Heart left ventricle (tissue), 13 donors: Measurements from ENCODE around the gene PAEP.

ENCODE experiments used
- CTCF ChIP-seq, 12 donors: fragments of 200-600 bp; sonication (generic) in 4 of 12; IDR thresholded peaks; one replicate each; pipeline versions ENCODE4 v1.5.0 to v1.8.0; 2018 to 2022; ENCODE audit warnings: antibody characterized with exemption in 12 of 12, mild to moderate bottlenecking in 5 of 12
- POLR2A ChIP-seq, 2 donors: fragments of 450-650 bp; IDR thresholded peaks; one replicate each; pipeline ENCODE4 v1.6.1; 2017; ENCODE audit warnings: antibody characterized with exemption in 2 of 2, mild to moderate bottlenecking in 2 of 2, moderate library complexity in 2 of 2
- donor health status: ischemic (EF 13 %, LVEDD 7.1; RV severe dilation, severe dysfunction).
- donor health status: DM: no; HTN: yes; CAD: no.
- donor health status: DM: no; HTN: no; CAD: no.
- donor health status: ischemic (EF 25% LVEDD 6.9; RV normal size, moderate dysfunction).
- donor health status: ischemic (EF 25% LVEDD 5.7; RV mildly dilated, moderate dysfunction).
- donor health status: ischemic (EF 35%, LVEDD 5.7; RV mildly dilated, moderate dysfunction).
- donor health status: nonischemic (EF 11% LVEDD 7.7; RV severe dilation, severe dysfunction).
- donor health status: DM: yes; HTN: yes; CAD: no.
- donor health status: PGD.
- donor health status: ischemic (EF 29% LVEDD 5.4; RV normal size, mild dysfunction).
- donor health status: nonischemic (EF 23%, LVEDD 6.1; RV moderate dilation, normal function).

DNA sequence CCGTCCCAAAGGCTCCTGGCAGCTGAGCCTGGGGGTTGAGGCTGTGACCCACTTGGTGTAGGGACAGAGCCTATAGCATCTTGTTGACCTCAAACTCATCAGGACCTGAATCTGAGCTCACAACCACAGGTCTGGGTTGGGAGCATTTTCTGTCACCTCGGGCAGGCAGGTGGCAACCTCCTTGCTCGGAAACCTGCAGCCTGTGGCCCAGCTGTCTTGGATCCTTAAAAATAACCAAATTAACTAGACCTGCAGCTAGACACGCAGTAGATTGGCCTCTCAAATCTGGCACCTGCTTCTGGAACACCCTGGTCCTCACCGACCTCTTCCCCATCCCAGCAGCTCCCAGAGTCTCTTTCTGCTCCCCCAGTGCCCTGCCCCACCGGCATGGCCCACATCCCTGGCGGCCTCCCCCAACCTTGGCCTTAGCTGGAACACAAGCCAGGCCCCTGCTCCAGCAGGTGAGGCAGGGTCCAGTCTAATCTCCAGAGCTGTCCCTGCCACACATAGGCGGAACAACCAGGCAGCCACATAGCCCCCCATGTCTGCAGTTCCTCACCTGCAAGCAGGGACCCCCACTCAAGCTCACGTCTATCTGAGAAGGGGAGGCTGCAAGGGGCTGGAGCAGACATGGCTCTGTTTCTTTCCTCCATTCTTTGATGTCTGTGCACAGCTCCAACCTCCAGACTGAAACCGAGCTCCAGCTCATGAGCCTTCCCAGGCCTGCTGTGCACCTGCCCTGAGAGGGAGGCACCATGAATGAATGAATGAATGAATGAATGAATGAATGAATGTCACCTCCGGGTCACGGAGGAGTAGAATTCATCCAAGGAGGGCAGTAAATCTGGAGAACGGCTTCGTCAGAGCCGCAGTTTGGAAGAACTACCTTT is 28.3 kb downstream of the PAEP start:
- TF ChIP-seq CTCF (IDR thresholded peaks at IDR 0.05), result no peak
- TF ChIP-seq POLR2A (IDR thresholded peaks at IDR 0.05), result no peak
